ENCODE results near the gene ZEB1.

ZEB1 gene

DNA sequence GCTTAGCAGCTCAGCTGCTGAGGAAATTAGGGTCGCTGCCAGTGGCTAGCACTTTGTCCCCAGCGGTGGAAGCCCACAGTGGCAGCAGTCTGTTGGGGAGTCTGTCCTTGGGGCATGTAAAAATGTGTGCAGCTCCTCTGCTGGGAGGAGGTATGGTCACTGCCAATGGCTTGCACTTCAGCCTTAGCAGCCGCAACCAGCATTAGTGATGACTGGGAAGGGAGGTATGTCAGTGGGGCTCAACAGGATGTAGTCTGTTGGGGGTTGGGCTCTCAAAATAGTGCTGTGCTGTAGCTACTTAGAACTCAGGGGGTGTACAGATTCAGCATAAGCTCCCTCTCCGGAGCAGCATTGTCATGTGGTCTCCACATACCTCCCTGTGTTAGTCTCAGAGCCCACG is 189.9 kb downstream of the ZEB1 start:
- TF ChIP-seq, protein P1, sequence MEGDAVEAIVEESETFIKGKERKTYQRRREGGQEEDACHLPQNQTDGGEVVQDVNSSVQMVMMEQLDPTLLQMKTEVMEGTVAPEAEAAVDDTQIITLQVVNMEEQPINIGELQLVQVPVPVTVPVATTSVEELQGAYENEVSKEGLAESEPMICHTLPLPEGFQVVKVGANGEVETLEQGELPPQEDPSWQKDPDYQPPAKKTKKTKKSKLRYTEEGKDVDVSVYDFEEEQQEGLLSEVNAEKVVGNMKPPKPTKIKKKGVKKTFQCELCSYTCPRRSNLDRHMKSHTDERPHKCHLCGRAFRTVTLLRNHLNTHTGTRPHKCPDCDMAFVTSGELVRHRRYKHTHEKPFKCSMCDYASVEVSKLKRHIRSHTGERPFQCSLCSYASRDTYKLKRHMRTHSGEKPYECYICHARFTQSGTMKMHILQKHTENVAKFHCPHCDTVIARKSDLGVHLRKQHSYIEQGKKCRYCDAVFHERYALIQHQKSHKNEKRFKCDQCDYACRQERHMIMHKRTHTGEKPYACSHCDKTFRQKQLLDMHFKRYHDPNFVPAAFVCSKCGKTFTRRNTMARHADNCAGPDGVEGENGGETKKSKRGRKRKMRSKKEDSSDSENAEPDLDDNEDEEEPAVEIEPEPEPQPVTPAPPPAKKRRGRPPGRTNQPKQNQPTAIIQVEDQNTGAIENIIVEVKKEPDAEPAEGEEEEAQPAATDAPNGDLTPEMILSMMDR (IDR thresholded peaks at IDR 0.05; ENCODE audit: low read length, missing control alignments), result no peak
- DNase-seq (ENCODE audit: low read depth), result no peak
- H3K4me3 ChIP-seq (replicated peaks; ENCODE audit: low read depth, low read length), result no peak overlapping the region

DNA sequence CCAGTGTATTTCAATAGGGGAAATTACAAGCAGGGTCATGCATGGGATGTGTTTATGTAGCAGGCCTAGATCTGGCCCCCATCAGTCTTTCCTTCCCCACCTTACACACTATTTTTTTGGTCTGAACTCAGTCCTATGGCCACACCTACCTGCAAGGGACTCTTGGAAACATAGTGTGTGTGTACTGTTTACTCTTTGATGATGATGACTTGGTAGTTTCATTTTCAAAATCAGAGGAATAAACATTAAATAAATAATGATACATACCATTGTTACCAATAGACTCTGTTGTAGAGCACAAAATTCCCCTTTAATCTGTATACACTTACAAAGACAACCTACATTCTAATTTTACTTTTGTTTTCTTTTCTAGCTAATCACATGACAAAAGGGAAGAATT is 191.0 kb downstream of the ZEB1 start:
- no peak for DNase-seq (ENCODE audit: low read depth)
- H3K4me3 ChIP-seq (replicated peaks; ENCODE audit: low read depth, low read length), result no peak overlapping the region

DNA sequence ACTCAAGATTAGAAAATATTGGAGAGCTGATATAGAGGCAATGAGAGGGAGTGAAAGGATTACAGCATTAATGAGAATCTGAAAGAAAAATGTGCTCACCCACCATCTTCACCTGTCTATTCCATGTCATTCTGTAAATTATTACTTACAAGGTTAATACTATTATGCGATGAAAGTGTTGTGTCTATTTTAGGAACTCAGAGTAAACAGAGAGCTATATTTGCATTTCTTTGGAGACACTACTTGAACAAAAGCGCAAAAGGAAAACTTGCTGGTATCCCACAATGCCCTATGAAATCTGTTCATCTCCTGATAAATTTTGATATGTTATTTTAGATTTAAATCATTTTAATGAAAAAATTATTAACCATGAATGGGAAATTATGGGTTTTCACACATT is 196.1 kb downstream of the ZEB1 start:
- DNase-seq (ENCODE audit: low read depth), result no peak
- H3K4me3 ChIP-seq (replicated peaks; ENCODE audit: low read depth, low read length), result no peak overlapping the region
- TF ChIP-seq, protein P1 (IDR thresholded peaks at IDR 0.05; ENCODE audit: low read length, missing control alignments), result no peak

More for the DNA sequence above, 191.0 kb downstream of the ZEB1 start:
- TF ChIP-seq, protein P1 (IDR thresholded peaks at IDR 0.05; ENCODE audit: low read length, missing control alignments), result no peak

DNA sequence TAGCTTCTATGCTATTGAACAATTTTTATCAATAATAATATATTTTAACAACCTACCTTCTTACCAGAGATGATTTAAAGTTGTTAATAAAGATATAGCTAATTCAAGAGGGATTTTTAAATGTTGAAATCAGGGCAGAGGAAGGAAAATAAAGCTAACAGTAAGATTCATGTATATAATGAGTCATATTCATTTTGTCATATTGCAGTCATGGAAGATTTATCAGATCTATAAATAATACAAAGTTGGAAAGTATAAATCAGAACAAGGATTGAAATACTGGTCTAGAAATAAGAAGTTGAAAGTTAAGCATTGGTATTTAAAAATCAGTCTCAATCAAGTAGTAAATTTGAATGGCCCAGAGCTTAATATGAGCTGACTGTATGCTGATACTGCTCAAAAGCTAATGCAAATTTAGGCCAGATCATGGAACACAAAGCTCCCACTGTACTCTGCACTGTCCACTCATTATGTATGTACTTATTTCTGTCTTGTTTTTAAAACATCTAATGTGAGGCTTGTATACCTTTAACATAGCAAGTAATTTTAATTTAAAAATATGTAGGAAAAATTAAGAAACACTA is 196.9 kb downstream of the ZEB1 start:
- no peak for DNase-seq (ENCODE audit: low read depth)
- no peak overlapping the region for H3K4me3 ChIP-seq (replicated peaks; ENCODE audit: low read depth, low read length)
- TF ChIP-seq, protein P1 (IDR thresholded peaks at IDR 0.05; ENCODE audit: low read length, missing control alignments), result no peak

DNA sequence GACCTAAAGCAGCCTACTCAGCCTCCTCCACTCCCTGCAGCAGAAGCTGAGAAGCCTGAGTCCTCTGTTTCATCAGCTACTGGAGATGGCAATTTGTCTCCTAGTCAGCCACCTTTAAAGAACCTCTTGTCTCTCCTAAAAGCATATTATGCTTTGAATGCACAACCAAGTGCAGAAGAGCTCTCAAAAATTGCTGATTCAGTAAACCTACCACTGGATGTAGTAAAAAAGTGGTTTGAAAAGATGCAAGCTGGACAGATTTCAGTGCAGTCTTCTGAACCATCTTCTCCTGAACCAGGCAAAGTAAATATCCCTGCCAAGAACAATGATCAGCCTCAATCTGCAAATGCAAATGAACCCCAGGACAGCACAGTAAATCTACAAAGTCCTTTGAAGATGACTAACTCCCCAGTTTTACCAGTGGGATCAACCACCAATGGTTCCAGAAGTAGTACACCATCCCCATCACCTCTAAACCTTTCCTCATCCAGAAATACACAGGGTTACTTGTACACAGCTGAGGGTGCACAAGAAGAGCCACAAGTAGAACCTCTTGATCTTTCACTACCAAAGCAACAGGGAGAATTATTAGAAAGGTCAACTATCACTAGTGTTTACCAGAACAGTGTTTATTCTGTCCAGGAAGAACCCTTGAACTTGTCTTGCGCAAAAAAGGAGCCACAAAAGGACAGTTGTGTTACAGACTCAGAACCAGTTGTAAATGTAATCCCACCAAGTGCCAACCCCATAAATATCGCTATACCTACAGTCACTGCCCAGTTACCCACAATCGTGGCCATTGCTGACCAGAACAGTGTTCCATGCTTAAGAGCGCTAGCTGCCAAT is 202.2 kb downstream of the ZEB1 start:
- DNase-seq (ENCODE audit: low read depth), result no peak
- TF ChIP-seq, protein P1 (IDR thresholded peaks at IDR 0.05; ENCODE audit: low read length, missing control alignments), result no peak
- H3K4me3 ChIP-seq (replicated peaks; ENCODE audit: low read depth, low read length), result no peak overlapping the region

DNA sequence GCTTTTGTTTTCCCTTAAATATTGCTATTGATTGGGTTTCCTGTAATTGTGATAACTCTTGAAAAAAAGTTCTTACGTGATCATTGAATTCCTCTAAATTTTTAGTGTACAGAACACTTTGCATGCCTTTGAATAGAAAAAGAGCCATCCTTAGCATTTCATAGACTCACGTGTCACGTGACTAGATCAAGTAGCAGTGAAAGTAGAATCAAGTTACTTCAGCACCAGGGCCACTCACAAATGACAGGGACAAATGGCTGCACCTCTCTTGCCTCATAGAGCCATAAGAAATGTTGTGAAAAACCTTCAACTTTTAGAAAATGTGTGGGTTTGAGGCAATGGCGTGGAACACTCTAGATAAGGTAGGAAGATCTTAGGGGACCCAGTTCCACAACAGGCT is 203.8 kb downstream of the ZEB1 start:
- DNase-seq (ENCODE audit: low read depth), result no peak
- no peak overlapping the region for H3K4me3 ChIP-seq (replicated peaks; ENCODE audit: low read depth, low read length)
- TF ChIP-seq, protein P1 (IDR thresholded peaks at IDR 0.05; ENCODE audit: low read length, missing control alignments), result no peak

Data from fibroblast of pulmonary artery (primary cell).